IPS-11a (cell line): ENCODE results near the gene SLF2.

Experiments
- H3K4me3 ChIP-seq: one replicate; pipeline ENCODE4 v1.5.1; 2013; ENCODE audit warnings: low read depth, low read length, control low read depth

Gene SLF2

DNA sequence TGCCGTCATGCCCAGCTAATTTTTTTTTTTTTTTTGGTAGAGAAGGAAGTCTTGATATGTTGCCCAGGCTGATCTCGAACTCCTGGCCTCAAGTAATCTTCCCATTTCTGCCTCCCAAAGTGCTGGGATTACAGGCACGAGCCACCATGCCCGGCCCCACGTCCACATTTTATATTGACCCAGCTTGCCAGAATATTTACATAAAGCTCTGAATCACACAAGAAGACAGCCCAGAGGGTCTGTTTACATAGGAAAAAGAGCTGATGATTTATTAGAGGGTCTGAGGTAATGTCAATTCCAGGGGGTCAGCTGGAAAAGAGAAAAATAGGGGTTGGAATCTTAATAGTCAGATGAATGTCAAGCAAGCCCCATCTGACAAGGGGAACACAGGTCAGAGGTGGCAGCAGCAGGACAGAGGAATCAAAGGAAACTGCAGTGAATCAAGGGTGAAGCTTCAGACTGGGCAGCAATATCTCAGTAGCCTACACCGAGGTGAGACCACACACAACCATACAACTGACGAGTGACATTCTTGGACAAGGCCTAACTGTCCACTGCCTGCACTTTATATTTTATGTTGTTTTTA is 15.8 kb upstream of the SLF2 start:
- H3K4me3 ChIP-seq: no peak overlapping the region

DNA sequence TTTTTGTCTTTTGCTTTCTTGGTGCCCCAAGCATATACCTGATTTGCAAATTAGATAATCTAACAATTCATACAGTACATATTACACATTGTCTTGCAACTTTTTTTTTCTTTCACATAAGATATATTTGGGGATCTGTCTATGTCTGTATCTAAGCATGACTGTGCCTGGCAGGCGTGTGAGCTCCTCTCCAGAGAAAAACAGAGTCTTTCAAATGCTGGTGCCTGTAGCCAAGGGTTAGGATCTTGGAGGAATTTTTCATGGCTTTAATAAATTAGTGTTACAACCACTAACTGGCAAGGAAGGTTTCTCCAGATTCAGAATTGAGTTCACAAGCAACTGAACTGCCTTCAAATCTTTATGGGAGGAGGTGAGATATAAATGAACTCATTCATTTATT is 14.8 kb upstream of the SLF2 start:
- no peak overlapping the region for H3K4me3 ChIP-seq

DNA sequence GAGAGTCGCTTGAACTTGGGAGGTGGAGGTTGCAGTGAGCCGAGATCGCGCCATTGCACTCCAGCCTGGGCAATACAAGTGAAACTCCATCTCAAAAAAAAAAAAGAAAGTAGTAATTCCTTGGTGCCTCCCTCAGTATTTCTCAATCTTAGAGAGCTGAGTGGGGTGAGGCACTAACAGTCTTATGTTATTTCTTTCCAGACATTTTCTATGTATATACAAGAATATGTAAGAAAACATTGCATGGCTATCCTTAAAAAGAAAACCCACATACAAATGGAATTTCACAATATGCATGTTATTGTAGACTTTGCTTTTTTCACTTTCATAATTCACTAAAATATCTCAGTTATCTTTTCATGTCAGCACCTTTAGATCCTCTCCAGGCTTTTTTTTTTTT is 13.6 kb upstream of the SLF2 start:
- H3K4me3 ChIP-seq: no peak overlapping the region

DNA sequence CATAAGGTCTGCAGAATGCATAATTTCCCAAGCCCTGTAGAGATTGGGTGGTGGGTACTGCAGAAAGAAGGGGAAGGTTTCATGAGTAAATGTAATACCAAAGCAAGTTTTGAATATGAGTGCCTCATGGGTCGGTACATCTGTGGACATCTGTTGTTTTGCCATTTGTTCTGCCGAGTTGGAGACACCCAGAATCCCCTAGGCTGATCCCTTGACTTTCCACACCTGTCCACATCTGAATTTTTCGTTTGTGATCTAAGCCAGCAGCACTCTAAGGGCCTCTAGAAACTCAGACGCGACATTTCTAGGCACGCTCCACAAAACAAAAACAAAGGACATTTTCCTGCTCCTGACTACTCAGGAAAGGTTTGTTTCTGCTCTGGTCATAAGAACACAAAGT is 11.7 kb upstream of the SLF2 start:
- H3K4me3 ChIP-seq: no peak overlapping the region

DNA sequence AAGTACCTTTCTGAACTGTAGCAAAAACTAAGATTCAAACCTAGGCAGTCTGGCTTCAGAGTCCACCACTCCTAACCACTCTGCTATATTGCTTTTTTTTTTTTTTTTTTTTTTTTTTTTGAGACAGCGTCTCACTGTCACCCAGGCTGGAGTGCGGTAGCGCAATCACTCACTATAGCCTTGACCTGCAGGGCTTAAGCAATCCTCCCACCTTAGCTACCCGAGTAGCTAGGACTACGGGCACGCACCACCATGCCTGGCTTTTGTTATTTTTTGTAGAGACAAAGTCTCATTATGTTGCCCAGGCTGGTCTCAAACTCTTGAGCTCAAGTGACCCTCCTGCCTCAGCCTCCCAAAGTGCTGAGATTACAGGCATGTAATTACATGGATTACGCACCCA is 10.1 kb upstream of the SLF2 start:
- no peak overlapping the region for H3K4me3 ChIP-seq

DNA sequence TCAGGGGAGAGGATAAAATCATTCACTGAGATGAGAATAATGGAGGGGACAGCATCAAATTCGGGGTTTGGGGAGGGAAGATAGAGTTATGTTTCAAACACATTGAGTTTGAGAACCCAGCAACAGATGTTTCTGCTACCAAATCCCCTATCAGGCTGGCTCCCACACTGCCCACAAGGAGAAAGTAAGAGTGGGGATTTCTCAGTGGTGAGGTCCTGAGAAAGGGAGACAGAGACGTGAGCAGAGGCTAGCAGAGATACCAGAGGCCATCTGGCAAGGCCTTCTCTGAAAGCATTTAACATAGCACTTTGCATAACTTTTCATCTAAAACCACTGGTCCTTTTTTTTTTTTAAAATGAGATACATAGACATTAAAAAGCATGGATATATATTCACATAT is 7.8 kb upstream of the SLF2 start:
- no peak overlapping the region for H3K4me3 ChIP-seq

DNA sequence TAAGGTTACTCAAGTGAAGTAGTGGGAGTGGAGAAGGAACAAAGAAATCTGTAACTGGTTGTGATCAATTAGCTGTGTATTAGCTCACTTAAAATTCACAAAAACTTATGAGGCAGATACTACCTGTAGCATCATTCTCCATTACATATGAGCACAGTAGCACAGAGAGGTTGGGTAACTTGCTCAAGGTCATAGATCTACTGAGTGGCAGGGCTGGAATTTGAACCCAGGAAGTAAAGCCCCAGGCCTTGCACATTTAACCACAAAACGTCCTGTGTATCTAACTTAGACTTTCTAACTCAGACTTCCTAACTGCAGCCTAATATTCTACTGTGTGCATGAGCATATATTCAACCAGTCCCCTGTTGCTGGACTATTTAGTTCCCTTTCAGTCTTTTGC is 5.6 kb upstream of the SLF2 start:
- H3K4me3 ChIP-seq: no peak overlapping the region

DNA sequence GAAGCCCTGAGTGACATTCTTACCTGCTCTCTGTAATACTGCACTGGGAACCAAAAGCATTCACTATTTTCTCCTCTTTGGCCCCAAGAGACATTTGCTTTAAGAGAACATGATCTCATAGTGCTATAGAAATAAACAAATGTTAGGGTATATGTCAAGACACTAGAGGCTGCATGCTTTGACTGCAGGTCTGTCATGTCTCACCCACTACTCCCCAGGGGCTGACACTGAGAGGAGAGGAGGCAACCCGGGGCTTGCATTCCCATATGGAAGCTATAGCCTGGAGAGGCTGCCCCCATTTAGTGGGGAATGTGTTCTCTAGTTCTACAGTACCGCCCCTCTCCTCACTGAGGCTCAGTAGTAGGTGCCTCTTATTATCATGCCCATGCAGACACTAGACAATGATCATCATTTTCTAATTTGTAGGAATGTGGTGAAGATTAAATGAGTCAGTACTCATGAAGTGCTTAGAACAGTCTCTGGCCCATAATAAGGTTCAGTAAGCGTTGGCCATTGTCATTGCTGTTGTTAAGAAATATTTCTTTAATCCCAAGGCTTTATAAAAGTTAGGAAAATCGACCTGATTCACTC is 4.9 kb upstream of the SLF2 start:
- H3K4me3 ChIP-seq: no peak overlapping the region

DNA sequence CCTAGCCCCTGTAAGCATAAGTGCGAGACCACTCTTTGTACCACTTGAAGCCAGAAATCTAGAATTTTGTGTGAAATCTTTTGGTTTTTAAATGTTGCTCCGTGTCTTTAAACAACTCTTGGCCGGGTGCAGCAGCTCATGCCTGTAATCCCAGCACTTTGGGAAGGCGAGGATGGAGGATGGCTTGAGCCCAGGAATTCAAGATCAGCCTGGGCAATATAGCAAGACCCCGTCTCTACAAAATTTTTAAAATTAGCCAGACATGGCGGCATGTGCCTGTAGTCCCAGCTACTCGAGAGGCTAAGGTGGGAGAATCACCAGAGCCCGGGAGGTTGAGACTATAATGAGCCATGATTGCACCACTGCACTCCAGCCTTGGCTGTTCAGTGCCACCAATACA is 4.4 kb upstream of the SLF2 start:
- no peak overlapping the region for H3K4me3 ChIP-seq

DNA sequence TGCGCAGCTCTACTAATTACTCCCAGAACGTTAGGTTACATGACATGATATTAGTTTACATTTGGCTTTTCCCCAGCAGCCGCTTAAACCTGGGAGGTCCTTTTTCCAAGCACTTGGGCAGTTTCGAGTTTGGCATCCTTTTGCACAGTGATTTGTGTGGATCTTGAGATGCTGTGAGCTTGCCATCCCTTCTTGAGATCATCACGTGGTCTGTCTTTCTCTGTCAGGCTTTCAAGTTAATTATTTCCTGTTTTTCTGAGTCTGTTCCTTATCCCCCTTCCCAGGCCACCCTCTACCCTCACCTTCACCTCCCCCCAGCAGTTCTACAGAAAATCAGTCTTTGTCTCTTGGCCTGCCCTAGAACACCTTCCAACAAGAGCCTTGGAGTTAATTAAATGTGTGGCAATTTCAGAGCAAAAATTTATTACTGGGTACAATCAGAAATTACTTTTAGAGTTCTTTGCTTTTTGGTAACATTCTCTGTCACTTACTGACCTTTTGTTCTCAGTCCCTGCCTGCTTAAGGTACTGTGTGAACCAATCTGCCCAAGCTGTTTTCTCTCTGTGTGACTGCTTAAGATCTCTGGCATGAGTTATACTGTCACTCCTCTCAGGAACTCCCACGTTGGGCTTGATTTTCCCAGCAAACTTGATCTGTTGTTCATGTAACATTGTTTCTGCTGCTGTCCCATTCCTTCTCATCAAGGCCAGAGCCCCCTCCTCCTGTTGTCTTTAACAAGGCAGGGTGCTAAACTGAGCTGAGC is 3.1 kb upstream of the SLF2 start:
- no peak overlapping the region for H3K4me3 ChIP-seq

DNA sequence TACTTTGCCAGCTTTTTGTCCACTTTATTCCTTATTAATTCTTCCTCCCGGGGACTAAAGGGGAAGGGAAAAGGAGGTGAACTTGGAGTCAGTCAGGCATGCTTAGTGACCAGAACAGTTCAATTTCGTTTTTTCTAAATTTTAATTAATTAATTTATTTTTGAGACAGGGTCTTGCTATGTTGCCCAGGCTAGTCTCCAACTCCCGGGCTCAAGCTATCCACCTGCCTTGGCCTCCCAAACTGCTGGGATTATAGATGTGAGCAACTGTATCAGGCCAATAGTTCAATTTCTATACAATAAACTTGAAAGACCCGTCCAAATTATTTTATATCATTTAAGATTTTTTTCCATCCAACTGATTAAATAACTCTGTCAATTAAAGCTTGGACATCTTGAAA is 1.3 kb upstream of the SLF2 start:
- H3K4me3 ChIP-seq: no peak overlapping the region

DNA sequence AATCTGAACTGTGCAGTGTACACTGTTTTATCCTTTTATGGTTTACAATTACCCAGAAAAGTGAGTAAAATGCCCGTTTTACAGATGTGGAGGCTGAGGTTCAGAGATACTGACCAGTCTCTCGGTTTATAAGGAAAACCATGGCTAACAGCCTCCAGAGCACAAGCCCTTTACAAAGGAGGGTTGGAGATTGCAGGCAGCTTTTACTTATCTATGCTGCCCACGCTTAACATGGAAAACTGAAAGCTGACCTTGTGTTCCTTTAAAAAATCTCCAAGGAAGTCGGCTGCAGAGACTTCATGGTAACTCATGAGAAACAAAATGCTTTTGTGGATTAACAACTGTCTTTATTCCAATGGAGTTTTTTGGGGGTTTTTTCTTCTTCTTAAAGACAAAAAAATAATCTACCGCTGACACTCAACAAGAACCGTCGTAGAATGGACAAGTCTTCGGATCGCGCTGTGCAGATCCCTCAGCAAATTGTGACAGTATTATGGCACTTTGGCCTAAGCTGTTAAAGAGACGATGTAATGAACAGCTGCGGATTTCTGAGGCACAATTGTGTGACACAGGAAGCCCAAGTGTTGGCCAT is 654 bp upstream of the SLF2 start:
- H3K4me3 ChIP-seq: peak overlapping the region; percentile 55

DNA sequence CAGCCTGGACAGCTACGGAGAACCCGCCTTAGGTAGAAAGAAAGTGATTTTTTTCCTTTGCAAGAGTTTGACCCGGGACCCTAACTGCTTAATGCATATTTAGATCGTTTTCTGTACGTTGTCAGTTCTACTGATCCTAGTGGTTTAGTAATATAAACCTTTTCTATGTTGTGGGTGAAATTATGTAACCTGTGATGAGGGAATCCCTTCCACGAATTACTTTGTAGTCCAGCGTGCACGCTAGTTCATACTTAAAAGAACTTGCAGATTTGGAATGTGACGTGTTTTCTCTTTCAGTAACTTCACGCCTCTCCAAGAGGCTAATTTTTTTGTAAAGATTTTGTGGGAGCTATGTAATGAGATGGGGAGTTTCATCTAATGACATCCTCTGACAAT is 705 bp downstream of the SLF2 start:
- peak overlapping the region; percentile 93 for H3K4me3 ChIP-seq

DNA sequence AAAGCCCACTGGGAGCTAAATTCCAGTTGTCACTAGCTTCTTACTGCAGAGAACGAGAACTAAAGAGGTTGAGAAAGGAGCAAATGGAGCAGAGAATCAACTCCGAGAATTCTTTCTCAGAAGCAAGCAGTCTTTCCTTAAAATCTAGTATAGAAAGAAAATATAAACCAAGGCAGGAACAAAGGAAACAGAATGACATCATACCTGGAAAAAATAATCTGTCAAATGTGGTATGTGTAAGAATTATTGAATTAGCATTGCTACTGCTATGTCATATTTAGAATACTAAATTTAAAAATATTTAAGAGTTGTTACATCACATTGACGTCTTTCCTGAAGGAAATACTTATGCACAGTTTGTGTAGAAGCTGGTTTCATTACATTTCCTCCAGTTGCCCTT is 4.3 kb downstream of the SLF2 start:
- no peak overlapping the region for H3K4me3 ChIP-seq

DNA sequence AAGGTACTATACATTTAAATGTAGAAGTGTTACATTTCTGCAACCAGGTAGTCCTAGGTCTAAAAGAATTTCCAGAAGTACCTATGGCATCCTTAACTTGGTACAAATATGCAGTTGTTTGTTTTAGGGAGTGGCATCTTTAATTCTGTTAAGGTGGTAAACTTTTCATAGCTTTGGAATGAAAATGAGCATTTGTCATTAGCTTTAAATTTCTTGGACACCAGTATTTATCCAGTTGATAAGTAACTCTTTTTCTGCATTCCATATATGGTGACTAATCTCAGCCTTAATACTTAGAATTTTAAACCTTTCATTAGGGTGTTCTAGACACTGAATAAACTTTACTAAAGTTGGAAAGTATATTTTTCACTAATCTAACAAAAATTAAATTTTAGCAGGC is 10.8 kb downstream of the SLF2 start:
- no peak overlapping the region for H3K4me3 ChIP-seq

DNA sequence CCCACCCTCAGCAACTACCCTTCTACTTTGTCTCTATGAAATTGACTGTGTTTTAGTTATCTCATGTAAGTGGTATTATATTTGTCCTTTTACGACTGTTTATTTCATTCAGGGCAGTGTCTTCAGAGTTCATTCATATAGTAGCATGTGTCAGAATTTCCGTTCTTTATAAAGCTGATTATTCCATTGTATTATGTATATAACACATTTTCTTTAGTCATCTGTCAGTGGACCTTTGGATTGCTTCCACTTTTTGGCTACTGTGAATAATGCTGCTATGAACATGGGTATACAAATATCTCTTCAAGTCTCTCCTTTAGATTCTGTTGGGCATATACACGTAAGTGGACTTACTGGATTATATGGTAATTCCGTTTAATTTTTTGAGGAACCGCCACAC is 14.5 kb downstream of the SLF2 start:
- no peak overlapping the region for H3K4me3 ChIP-seq

DNA sequence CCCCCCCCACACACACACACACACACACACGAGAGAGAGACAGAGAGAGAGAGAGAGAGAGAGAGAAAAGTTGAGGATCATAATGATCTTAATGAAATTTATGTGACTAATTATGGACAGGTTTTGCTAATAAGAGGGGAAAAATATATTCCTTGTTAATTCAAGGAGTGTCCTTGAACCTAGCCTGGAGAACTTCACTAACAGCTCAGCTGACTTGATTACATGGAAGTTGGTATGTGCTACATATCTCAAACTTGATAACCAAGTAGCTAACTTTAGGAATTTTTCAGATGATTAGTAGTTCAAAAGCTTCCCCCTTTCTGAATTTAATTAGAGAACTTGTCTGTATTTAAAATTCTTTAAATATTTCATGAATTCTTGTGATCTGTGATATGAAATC is 15.3 kb downstream of the SLF2 start:
- H3K4me3 ChIP-seq: no peak overlapping the region

DNA sequence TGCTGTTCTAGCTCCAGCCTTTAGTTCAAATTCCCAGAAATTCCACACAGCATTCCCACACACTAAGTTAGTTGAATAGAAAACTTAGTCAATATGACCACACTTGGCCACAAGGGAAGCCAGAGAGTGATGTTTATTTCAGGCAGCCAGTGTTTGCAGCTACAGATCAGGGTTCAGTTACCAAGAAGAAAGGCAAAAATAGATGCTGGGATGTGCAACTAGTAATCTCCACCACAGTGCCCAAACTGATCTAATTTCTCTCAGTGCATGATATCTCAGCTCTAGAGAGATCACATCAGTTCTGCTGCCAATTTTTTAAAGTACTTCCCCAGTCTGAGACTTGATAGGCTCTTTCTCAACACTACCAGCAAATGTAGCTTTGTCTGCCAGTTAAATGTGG is 17.6 kb downstream of the SLF2 start:
- no peak overlapping the region for H3K4me3 ChIP-seq

DNA sequence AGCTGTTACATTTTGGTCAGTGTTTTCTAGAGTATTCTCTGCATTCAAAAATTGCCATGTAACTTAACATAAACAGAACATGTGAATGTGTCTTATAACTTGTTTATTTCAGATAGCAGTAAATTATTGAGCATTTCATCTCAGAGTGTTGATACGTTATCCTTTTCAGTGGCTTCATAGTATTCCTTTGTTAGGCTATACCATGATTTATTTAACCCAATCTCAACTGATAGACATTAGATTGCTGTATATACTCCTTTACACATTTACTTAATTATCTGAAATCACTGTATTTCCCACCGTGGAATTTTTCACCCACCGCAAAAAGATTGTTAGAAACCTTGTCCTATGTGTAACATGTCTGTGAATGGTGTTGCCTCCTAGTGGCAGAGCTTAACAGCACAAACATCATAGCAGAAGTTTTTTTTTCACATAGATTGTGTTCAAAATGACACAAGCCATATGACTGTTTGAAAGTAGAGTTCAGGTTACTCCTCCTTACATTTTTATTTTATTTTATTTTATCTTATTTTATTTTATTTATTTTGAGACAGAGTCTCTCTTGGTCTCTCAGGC is 21.4 kb downstream of the SLF2 start:
- no peak overlapping the region for H3K4me3 ChIP-seq

DNA sequence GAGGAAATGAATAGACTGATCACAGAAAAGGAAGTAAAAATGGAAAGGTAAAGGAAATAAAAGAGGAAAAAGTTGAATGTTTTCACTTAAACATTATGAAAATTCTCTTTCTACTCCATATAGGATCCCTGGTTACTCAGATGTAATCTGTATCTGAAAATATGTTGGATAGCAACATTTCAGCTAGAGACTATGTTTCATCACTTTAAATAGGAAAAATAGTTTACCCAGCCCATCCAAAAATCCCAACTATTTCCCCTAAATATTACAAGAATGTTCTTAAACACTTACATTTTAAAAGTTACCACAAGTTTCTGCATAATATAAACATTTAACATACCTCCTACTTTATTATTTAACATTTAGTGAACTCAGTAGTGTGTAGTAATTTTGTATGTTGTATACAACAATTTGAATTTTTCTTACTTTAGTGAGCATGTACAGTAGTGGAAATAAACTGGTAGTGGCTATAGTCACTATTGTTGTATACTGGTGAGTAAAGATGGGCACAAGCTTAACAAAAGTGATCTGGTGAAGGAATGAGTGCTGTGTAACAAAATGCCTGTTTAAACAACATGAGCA is 27.1 kb downstream of the SLF2 start:
- no peak overlapping the region for H3K4me3 ChIP-seq

DNA sequence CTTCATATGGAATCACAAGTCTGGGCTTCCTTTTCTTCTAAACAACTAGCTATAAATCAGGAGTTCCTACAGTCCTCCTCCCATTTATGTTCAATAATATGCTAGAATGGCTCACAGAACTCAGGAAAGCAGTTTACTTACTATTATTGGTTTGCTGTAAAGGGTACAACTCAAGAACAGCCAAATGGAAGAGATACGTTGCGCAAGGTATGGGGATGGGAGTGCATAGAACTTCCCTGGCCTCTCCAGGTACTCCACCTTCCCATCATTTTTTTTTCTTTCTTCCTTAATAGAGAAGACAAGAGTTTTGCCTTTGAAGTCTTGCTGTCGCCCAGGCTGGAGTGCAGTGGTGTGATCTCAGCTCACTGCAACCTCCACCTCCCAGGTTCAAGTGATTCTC is 29.5 kb downstream of the SLF2 start:
- H3K4me3 ChIP-seq: no peak overlapping the region

DNA sequence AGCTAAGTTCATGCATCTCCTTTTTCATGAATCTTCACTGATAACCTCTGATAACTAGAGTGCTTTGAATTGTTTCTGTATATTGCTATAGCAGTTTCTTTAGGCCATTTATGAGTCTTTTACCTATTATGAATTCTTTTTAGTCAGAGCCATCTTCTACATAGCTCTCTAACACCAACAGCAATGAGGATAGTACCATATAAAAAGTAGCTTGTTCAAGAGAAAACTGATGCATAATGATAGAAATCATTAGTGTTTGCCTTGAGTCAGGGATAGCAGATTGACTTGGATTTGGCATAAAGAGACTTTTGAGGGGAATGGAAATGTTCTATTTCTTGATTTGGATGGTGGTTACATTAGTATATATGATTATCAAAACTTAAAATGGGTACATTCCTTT is 30.7 kb downstream of the SLF2 start:
- no peak overlapping the region for H3K4me3 ChIP-seq
